ENCODE measurements around the gene DTNA.

Gene DTNA

GRCh38 chr18:34884436-34884835 lies 174.3 kb downstream of the DTNA start:
- no peaks in the 10 kb centered on the region for H3K36me3 ChIP-seq (ENCODE audit: control insufficient read depth, low read length)
- no peaks in the 10 kb centered on the region for H4K20me1 ChIP-seq (ENCODE audit: control insufficient read depth, insufficient read depth, low read depth, low read length)
- H3K27ac ChIP-seq (ENCODE audit: low read depth, low read length), result no peak overlapping the region
- no peak for TF ChIP-seq EZH2phosphoT487 (IDR thresholded peaks at IDR 0.05; ENCODE audit: borderline replicate concordance, low read length)
- no peak for TF ChIP-seq CTCF (IDR thresholded peaks at IDR 0.05; ENCODE audit: low read depth, low read length, poor library complexity, severe bottlenecking)
- H3K9me2 ChIP-seq (replicated peaks; ENCODE audit: control insufficient read depth, low read length), result no peaks in the 10 kb centered on the region
- H3K4me3 ChIP-seq (ENCODE audit: low read length), result no peak overlapping the region
- no peaks in the 10 kb centered on the region for H3K79me2 ChIP-seq (ENCODE audit: control insufficient read depth, low read length)
- H3K4me1 ChIP-seq (ENCODE audit: control insufficient read depth, low read length), result no peaks in the 10 kb centered on the region
- no peaks in the 10 kb centered on the region; the same call in 1 of the 2 replicates for H3K27me3 ChIP-seq (ENCODE audit: control insufficient read depth, low read length)
- H3K9me3 ChIP-seq (ENCODE audit: control insufficient read depth, insufficient read depth, low read length), result no peaks in the 10 kb centered on the region
- no peaks in the 10 kb centered on the region for H3F3A ChIP-seq (ENCODE audit: control insufficient read depth, insufficient read depth)
- H3K4me2 ChIP-seq (ENCODE audit: low read length), result no peak overlapping the region

GRCh38 chr18:34886177-34886576 lies 176.1 kb downstream of the DTNA start:
- TF ChIP-seq CTCF (IDR thresholded peaks at IDR 0.05; ENCODE audit: low read depth, low read length, poor library complexity, severe bottlenecking) (no peak), EZH2phosphoT487 (IDR thresholded peaks at IDR 0.05; ENCODE audit: borderline replicate concordance, low read length) (no peak)
- no peaks in the 10 kb centered on the region for H3K79me2 ChIP-seq (ENCODE audit: control insufficient read depth, low read length)
- H3K9me2 ChIP-seq (replicated peaks; ENCODE audit: control insufficient read depth, low read length), result no peaks in the 10 kb centered on the region
- no peaks in the 10 kb centered on the region for H3K4me1 ChIP-seq (ENCODE audit: control insufficient read depth, low read length)
- no peaks in the 10 kb centered on the region for H3F3A ChIP-seq (ENCODE audit: control insufficient read depth, insufficient read depth)
- H3K4me2 ChIP-seq (ENCODE audit: low read length), result no peak overlapping the region
- H4K20me1 ChIP-seq (ENCODE audit: control insufficient read depth, insufficient read depth, low read depth, low read length), result no peaks in the 10 kb centered on the region
- no peak overlapping the region for H3K27ac ChIP-seq (ENCODE audit: low read depth, low read length)
- no peaks in the 10 kb centered on the region for H3K9me3 ChIP-seq (ENCODE audit: control insufficient read depth, insufficient read depth, low read length)
- no peak overlapping the region for H3K4me3 ChIP-seq (ENCODE audit: low read length)
- H3K27me3 ChIP-seq (ENCODE audit: control insufficient read depth, low read length), result no peaks in the 10 kb centered on the region
- no peaks in the 10 kb centered on the region for H3K36me3 ChIP-seq (ENCODE audit: control insufficient read depth, low read length)

GRCh38 chr18:34887881-34888580 lies 177.9 kb downstream of the DTNA start:
- no peak overlapping the region for H3K4me2 ChIP-seq (ENCODE audit: low read length)

More at GRCh38 chr18:34887881-34888580, 177.9 kb downstream of the DTNA start:
- H3K9me2 ChIP-seq (replicated peaks; ENCODE audit: control insufficient read depth, low read length), result no peaks in the 10 kb centered on the region
- no peaks in the 10 kb centered on the region for H3K36me3 ChIP-seq (ENCODE audit: control insufficient read depth, low read length)
- no peaks in the 10 kb centered on the region for H3F3A ChIP-seq (ENCODE audit: control insufficient read depth, insufficient read depth)
- no peak overlapping the region for H3K4me3 ChIP-seq (ENCODE audit: low read length)
- no peaks in the 10 kb centered on the region for H3K27me3 ChIP-seq (ENCODE audit: control insufficient read depth, low read length)
- H3K27ac ChIP-seq (ENCODE audit: low read depth, low read length), result no peak overlapping the region
- H3K9me3 ChIP-seq (ENCODE audit: control insufficient read depth, insufficient read depth, low read length), result no peaks in the 10 kb centered on the region
- H3K4me1 ChIP-seq (ENCODE audit: control insufficient read depth, low read length), result no peaks in the 10 kb centered on the region
- no peaks in the 10 kb centered on the region for H4K20me1 ChIP-seq (ENCODE audit: control insufficient read depth, insufficient read depth, low read depth, low read length)
- TF ChIP-seq CTCF (IDR thresholded peaks at IDR 0.05; ENCODE audit: low read depth, low read length, poor library complexity, severe bottlenecking) (no peak), EZH2phosphoT487 (IDR thresholded peaks at IDR 0.05; ENCODE audit: borderline replicate concordance, low read length) (no peak)
- no peaks in the 10 kb centered on the region for H3K79me2 ChIP-seq (ENCODE audit: control insufficient read depth, low read length)

Data from DOHH2 (cell line).